Mesendoderm (in vitro differentiated cells): ENCODE data around the gene SPOCK3.

Experiments used
- DNase-seq: peaks from one replicate; pipeline ENCODE4 v3.0.0; 2013
- H2AK5ac ChIP-seq: 2 replicates; pipeline ENCODE4 v1.6.1; 2013; ENCODE audit warnings: low read length, inconsistent platforms
- H2BK120ac ChIP-seq: 2 replicates; pipeline ENCODE4 v1.6.1; 2013; ENCODE audit warnings: low read depth, mild to moderate bottlenecking, low read length, moderate library complexity, mixed read lengths
- H2BK15ac ChIP-seq: replicated peaks from 2 replicates; pipeline ENCODE4 v1.6.1; 2013; ENCODE audit warnings: low read depth, mild to moderate bottlenecking, moderate library complexity
- H2BK5ac ChIP-seq: 2 replicates; pipeline ENCODE4 v1.6.1; 2013; ENCODE audit warnings: low read length, inconsistent platforms
- H3K18ac ChIP-seq: 2 replicates; pipeline ENCODE4 v1.6.1; 2013; ENCODE audit warnings: mild to moderate bottlenecking, low read length, mixed read lengths
- H3K23ac ChIP-seq: one replicate; pipeline ENCODE4 v1.6.1; 2013; ENCODE audit warnings: low read length
- H3K27ac ChIP-seq: 2 replicates; pipeline ENCODE4 v1.5.1; 2013; ENCODE audit warnings: low read depth, mild to moderate bottlenecking, inconsistent platforms, low read length, moderate library complexity
- H3K27me3 ChIP-seq: 2 replicates; pipeline ENCODE4 v1.6.1; 2013; ENCODE audit warnings: low read length, control low read depth, mild to moderate bottlenecking, inconsistent platforms; ENCODE audit not compliant: insufficient read depth, poor library complexity
- H3K36me3 ChIP-seq: 2 replicates; pipeline ENCODE4 v1.6.1; 2013; ENCODE audit warnings: low read length, inconsistent platforms; ENCODE audit not compliant: control insufficient read depth, insufficient read depth
- H3K4ac ChIP-seq: one replicate; pipeline ENCODE4 v1.6.1; 2013; ENCODE audit warnings: low read depth, mild to moderate bottlenecking, low read length, moderate library complexity
- H3K4me1 ChIP-seq: 2 replicates; pipeline ENCODE4 v1.6.1; 2013; ENCODE audit warnings: low read depth, low read length, inconsistent platforms; ENCODE audit not compliant: control insufficient read depth
- H3K4me2 ChIP-seq: 2 replicates; pipeline ENCODE4 v1.6.1; 2013; ENCODE audit warnings: low read length
- H3K4me3 ChIP-seq: 2 replicates; pipeline ENCODE4 v1.5.1; 2013; ENCODE audit warnings: mild to moderate bottlenecking, low read length
- H3K56ac ChIP-seq: one replicate; pipeline ENCODE4 v1.6.1; 2013; ENCODE audit warnings: low read length
- H3K79me1 ChIP-seq: 2 replicates; pipeline ENCODE4 v1.6.1; 2013; ENCODE audit warnings: low read length, inconsistent platforms
- H3K79me2 ChIP-seq: 2 replicates; pipeline ENCODE4 v1.6.1; 2013; ENCODE audit warnings: mild to moderate bottlenecking, low read length; ENCODE audit not compliant: control insufficient read depth, insufficient read depth
- H3K9ac ChIP-seq: 2 replicates; pipeline ENCODE4 v1.6.1; 2013; ENCODE audit warnings: low read length, inconsistent platforms
- H4K5ac ChIP-seq: one replicate; pipeline ENCODE4 v1.6.1; 2013; ENCODE audit warnings: low read length
- H4K8ac ChIP-seq: one replicate; pipeline ENCODE4 v1.6.1; 2013; ENCODE audit warnings: low read depth, mild to moderate bottlenecking, control low read depth, low read length, moderate library complexity
- WGBS: extraction: QIAGEN DNeasy Blood & Tissue Kit; methylation state at CpG from one replicate; pipeline ENCODE4 v1.1.7; 2013; ENCODE audit warnings: low lambda C conversion rate, missing lambda C conversion rate; ENCODE audit not compliant: insufficient coverage; ENCODE audit errors: extremely low coverage; 5-methylcytosine and 5-hydroxymethylcytosine counted together

SPOCK3 gene

GRCh38 chr4:167222099-167222498 lies 12.2 kb downstream of the SPOCK3 start:
- Histone ChIP-seq H2BK15ac (no peak overlapping the region), H4K8ac (no peak overlapping the region), H3K27ac (no peak overlapping the region), H3K4me1 (no peaks in the 10 kb centered on the region), H2BK5ac (no peak overlapping the region), H2BK120ac (no peak overlapping the region), H3K79me2 (no peaks in the 10 kb centered on the region), H3K27me3 (no peaks in the 10 kb centered on the region), H3K23ac (no peak overlapping the region), H3K18ac (no peak overlapping the region), H3K79me1 (no peaks in the 10 kb centered on the region), H2AK5ac (no peak overlapping the region), H3K4me2 (no peak overlapping the region), H3K36me3 (no peaks in the 10 kb centered on the region), H4K5ac (no peak overlapping the region), H3K4ac (no peak overlapping the region), H3K4me3 (no peak overlapping the region), H3K56ac (no peak overlapping the region), H3K9ac (no peak overlapping the region)
- no peak for DNase-seq
- WGBS = no CpG with 5 or more reads among the region's 2 CpGs

GRCh38 chr4:167221084-167221483 lies 13.2 kb downstream of the SPOCK3 start:
- no peaks in the 10 kb centered on the region for H3K79me2 ChIP-seq
- H3K23ac ChIP-seq = no peak overlapping the region
- H3K27ac ChIP-seq = no peak overlapping the region
- DNase-seq = no peak
- H3K18ac ChIP-seq = no peak overlapping the region
- no peak overlapping the region for H3K4me2 ChIP-seq
- H3K9ac ChIP-seq = no peak overlapping the region
- no peak overlapping the region for H2BK15ac ChIP-seq
- no peak overlapping the region for H2BK120ac ChIP-seq
- no peak overlapping the region for H2BK5ac ChIP-seq
- H3K27me3 ChIP-seq = no peaks in the 10 kb centered on the region
- no peak overlapping the region for H4K5ac ChIP-seq
- no peak overlapping the region for H4K8ac ChIP-seq
- no peak overlapping the region for H3K4me3 ChIP-seq
- H3K4ac ChIP-seq = no peak overlapping the region
- no peaks in the 10 kb centered on the region for H3K36me3 ChIP-seq
- H3K79me1 ChIP-seq = no peaks in the 10 kb centered on the region
- no CpG with 5 or more reads among the region's 4 CpGs for WGBS
- H2AK5ac ChIP-seq = no peak overlapping the region
- no peak overlapping the region for H3K56ac ChIP-seq
- H3K4me1 ChIP-seq = no peaks in the 10 kb centered on the region

- WGBS = 100% methylated on average over 1 of the region's 3 CpGs
- no peak overlapping the region for H4K5ac ChIP-seq
- no peaks in the 10 kb centered on the region for H3K79me1 ChIP-seq
- DNase-seq = no peak
- H3K36me3 ChIP-seq = no peaks in the 10 kb centered on the region
- no peak overlapping the region for H4K8ac ChIP-seq
- no peak overlapping the region for H3K18ac ChIP-seq
- H3K4me2 ChIP-seq = no peak overlapping the region
- no peak overlapping the region for H2BK15ac ChIP-seq
- no peak overlapping the region for H3K9ac ChIP-seq
- H2BK5ac ChIP-seq = no peak overlapping the region
- no peak overlapping the region for H2BK120ac ChIP-seq
- H2AK5ac ChIP-seq = no peak overlapping the region
- no peaks in the 10 kb centered on the region for H3K79me2 ChIP-seq
- no peak overlapping the region for H3K23ac ChIP-seq
- no peaks in the 10 kb centered on the region for H3K27me3 ChIP-seq
- H3K4ac ChIP-seq = no peak overlapping the region
- no peak overlapping the region for H3K56ac ChIP-seq
- no peak overlapping the region for H3K4me3 ChIP-seq
- H3K4me1 ChIP-seq = no peaks in the 10 kb centered on the region
- H3K27ac ChIP-seq = no peak overlapping the region
Observed at GRCh38 chr4:167218022-167218608, 16.2 kb downstream of the SPOCK3 start.

GRCh38 chr4:167216783-167217182 lies 17.5 kb downstream of the SPOCK3 start:
- Histone ChIP-seq H3K4ac (no peak overlapping the region), H3K23ac (no peak overlapping the region), H3K36me3 (no peaks in the 10 kb centered on the region), H2BK5ac (no peak overlapping the region), H4K8ac (no peak overlapping the region), H3K4me1 (no peaks in the 10 kb centered on the region), H3K27me3 (no peaks in the 10 kb centered on the region), H2AK5ac (no peak overlapping the region), H3K4me2 (no peak overlapping the region), H3K27ac (no peak overlapping the region), H3K4me3 (no peak overlapping the region), H2BK15ac (no peak overlapping the region), H2BK120ac (no peak overlapping the region), H3K56ac (no peak overlapping the region), H3K18ac (no peak overlapping the region), H3K9ac (no peak overlapping the region), H4K5ac (no peak overlapping the region), H3K79me1 (no peaks in the 10 kb centered on the region), H3K79me2 (no peaks in the 10 kb centered on the region)
- no peak for DNase-seq
- no CpG with 5 or more reads among the region's 2 CpGs for WGBS

GRCh38 chr4:167210166-167210565 lies 24.1 kb downstream of the SPOCK3 start:
- Histone ChIP-seq H3K79me2 (no peaks in the 10 kb centered on the region), H2BK5ac (no peak overlapping the region), H4K8ac (no peak overlapping the region), H3K18ac (no peak overlapping the region), H3K27me3 (no peaks in the 10 kb centered on the region), H3K4ac (no peak overlapping the region), H2AK5ac (no peak overlapping the region), H2BK15ac (no peak overlapping the region), H3K23ac (no peak overlapping the region), H3K27ac (no peak overlapping the region), H4K5ac (no peak overlapping the region), H3K79me1 (no peaks in the 10 kb centered on the region), H3K36me3 (no peaks in the 10 kb centered on the region), H3K9ac (no peak overlapping the region), H3K4me1 (no peaks in the 10 kb centered on the region), H2BK120ac (no peak overlapping the region), H3K4me3 (no peak overlapping the region), H3K56ac (no peak overlapping the region), H3K4me2 (no peak overlapping the region)
- DNase-seq = no peak
- WGBS = 100% methylated on average over 1 of the region's 2 CpGs

GRCh38 chr4:167196344-167197012 lies 37.8 kb downstream of the SPOCK3 start:
- DNase-seq = no peak
- H2AK5ac ChIP-seq = no peak overlapping the region
- no CpG with 5 or more reads among the region's 1 CpG for WGBS

More at GRCh38 chr4:167196344-167197012, 37.8 kb downstream of the SPOCK3 start:
- Histone ChIP-seq H3K27me3 (no peaks in the 10 kb centered on the region), H2BK5ac (no peak overlapping the region), H4K8ac (no peak overlapping the region), H3K4me1 (no peaks in the 10 kb centered on the region), H2BK120ac (no peak overlapping the region), H3K27ac (no peak overlapping the region), H3K4me3 (no peak overlapping the region), H3K9ac (no peak overlapping the region), H3K4me2 (no peak overlapping the region), H2BK15ac (no peak overlapping the region), H4K5ac (no peak overlapping the region), H3K4ac (no peak overlapping the region), H3K56ac (no peak overlapping the region), H3K18ac (no peak overlapping the region), H3K36me3 (no peaks in the 10 kb centered on the region), H3K23ac (no peak overlapping the region), H3K79me1 (no peaks in the 10 kb centered on the region), H3K79me2 (no peaks in the 10 kb centered on the region)
